Neural progenitor cell (in vitro differentiated cells): ENCODE data around the gene EBF4.

Experiments used
- EZH2 ChIP-seq: fragments of 200-600 bp; sonication (generic); IDR thresholded peaks from 2 replicates; pipeline ENCODE4 v1.6.1; 2017; ENCODE audit warnings: antibody characterized with exemption, mild to moderate bottlenecking, moderate library complexity
- EZH2phosphoT487 ChIP-seq: fragments of 200-600 bp; sonication (generic); IDR thresholded peaks from 2 replicates; pipeline ENCODE4 v1.6.1; 2017; ENCODE audit warnings: antibody characterized with exemption
- TF ChIP-seq, protein P1 (sequence below): fragments of 200-600 bp; sonication (generic); IDR thresholded peaks from 2 replicates; pipeline ENCODE4 v1.5.1; 2017; ENCODE audit warnings: antibody characterized with exemption, mild to moderate bottlenecking

DNA sequence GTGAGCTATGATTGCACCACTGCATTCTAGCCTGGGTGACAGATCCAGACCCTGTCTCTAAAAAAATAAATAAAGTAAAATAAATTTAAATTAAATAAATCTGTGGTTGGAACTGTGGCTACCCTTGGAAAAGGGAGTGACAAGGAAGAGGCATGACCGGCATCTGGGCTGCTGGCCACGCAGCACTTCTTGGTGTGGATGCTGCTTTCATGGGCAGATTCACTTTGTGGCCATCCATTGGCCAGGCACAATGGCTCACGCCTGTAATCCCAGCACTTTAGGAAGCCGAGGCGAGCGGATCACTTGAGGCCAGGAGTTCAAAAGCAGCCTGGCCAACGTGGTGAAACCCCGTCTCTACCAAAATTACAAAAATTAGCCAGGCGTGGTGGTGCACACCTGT, 16.1 kb downstream of the EBF4 start:
- no peak for TF ChIP-seq EZH2
- TF ChIP-seq, protein P1, sequence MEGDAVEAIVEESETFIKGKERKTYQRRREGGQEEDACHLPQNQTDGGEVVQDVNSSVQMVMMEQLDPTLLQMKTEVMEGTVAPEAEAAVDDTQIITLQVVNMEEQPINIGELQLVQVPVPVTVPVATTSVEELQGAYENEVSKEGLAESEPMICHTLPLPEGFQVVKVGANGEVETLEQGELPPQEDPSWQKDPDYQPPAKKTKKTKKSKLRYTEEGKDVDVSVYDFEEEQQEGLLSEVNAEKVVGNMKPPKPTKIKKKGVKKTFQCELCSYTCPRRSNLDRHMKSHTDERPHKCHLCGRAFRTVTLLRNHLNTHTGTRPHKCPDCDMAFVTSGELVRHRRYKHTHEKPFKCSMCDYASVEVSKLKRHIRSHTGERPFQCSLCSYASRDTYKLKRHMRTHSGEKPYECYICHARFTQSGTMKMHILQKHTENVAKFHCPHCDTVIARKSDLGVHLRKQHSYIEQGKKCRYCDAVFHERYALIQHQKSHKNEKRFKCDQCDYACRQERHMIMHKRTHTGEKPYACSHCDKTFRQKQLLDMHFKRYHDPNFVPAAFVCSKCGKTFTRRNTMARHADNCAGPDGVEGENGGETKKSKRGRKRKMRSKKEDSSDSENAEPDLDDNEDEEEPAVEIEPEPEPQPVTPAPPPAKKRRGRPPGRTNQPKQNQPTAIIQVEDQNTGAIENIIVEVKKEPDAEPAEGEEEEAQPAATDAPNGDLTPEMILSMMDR, result no peak
- no peak for TF ChIP-seq EZH2phosphoT487
